Measurements from ENCODE around the gene XYLT2. TPM values are rescaled to one million over a fixed set of nuclear protein-coding genes. Genes with fewer than 3 reads are reported as not detected.

XYLT2 gene
- total and polyA plus RNA-seq, 2 of the 13 experiments (the other 11 are each of a cell fraction or from before 2014, with no cell fraction given): 17.0 to 22.1 TPM

- TF ChIP-seq EZH2 (conservative IDR thresholded peaks at IDR 0.05; ENCODE audit: low read depth, low read length) (no peak), RAD21 (CRISPR knock-in tag; IDR thresholded peaks at IDR 0.05) (no peak; the same call in 1 of the 2 replicates), ZNF777 (CRISPR knock-in tag; IDR thresholded peaks at IDR 0.05) (no peak), PRMT3 (CRISPR knock-in tag; IDR thresholded peaks at IDR 0.05; ENCODE audit: borderline replicate concordance, low read depth) (no peak), AGO2 (optimal IDR thresholded peaks at IDR 0.05; ENCODE audit: low read depth, low read length) (peak; percentile 81), SRSF4 (IDR thresholded peaks at IDR 0.05; ENCODE audit: low read depth, low read length, poor library complexity, severe bottlenecking) (peak; percentile 81), FOXP1 (IDR thresholded peaks at IDR 0.05) (no peak), FOXP1 (CRISPR knock-in tag; IDR thresholded peaks at IDR 0.05) (no peak), CCAR2 (optimal IDR thresholded peaks at IDR 0.05; ENCODE audit: low read depth, low read length) (no peak), KDM6A (CRISPR knock-in tag; IDR thresholded peaks at IDR 0.05; ENCODE audit: low read depth) (no peak), ZNF343 (CRISPR knock-in tag; IDR thresholded peaks at IDR 0.05) (no peak), ZFP90 (CRISPR knock-in tag; IDR thresholded peaks at IDR 0.05; ENCODE audit: borderline replicate concordance) (no peak), ZNF264 (CRISPR knock-in tag; IDR thresholded peaks at IDR 0.05) (no peak), NFE2L1 (CRISPR knock-in tag; IDR thresholded peaks at IDR 0.05; ENCODE audit: borderline replicate concordance) (no peak), IKZF4 (CRISPR knock-in tag; IDR thresholded peaks at IDR 0.05; ENCODE audit: borderline replicate concordance, low read depth, not compliant biosample characterization) (no peak), ZNF768 (CRISPR knock-in tag; IDR thresholded peaks at IDR 0.05) (0 out of 2 replicates have a peak, but pooled peaks have one; percentile 16), PRDM15 (CRISPR knock-in tag; IDR thresholded peaks at IDR 0.05) (no peak), RBM22 (optimal IDR thresholded peaks at IDR 0.05; ENCODE audit: low read length) (peak; percentile 93), ATF7-NPFF (CRISPR knock-in tag; IDR thresholded peaks at IDR 0.05; ENCODE audit: low read depth) (no peak), ATF4 (CRISPR knock-in tag; IDR thresholded peaks at IDR 0.05) (0 out of 4 replicates have a peak, but pooled peaks of 1 of the 2 experiments have one; percentile 10), KDM2A (CRISPR knock-in tag; IDR thresholded peaks at IDR 0.05; ENCODE audit: borderline replicate concordance, low read depth) (peak; percentile 47; the same call in 1 of the 2 replicates), SP4 (CRISPR knock-in tag; IDR thresholded peaks at IDR 0.05) (peak; percentile 25; the same call in 1 of the 2 replicates)
- TF ChIP-seq, protein P1, sequence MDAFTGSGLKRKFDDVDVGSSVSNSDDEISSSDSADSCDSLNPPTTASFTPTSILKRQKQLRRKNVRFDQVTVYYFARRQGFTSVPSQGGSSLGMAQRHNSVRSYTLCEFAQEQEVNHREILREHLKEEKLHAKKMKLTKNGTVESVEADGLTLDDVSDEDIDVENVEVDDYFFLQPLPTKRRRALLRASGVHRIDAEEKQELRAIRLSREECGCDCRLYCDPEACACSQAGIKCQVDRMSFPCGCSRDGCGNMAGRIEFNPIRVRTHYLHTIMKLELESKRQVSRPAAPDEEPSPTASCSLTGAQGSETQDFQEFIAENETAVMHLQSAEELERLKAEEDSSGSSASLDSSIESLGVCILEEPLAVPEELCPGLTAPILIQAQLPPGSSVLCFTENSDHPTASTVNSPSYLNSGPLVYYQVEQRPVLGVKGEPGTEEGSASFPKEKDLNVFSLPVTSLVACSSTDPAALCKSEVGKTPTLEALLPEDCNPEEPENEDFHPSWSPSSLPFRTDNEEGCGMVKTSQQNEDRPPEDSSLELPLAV (CRISPR knock-in tag; conservative IDR thresholded peaks at IDR 0.05; ENCODE audit: low read depth): no peak
Observed at GRCh38 chr17:50380369-50381259, 34.7 kb downstream of the XYLT2 start (continued).

All from HepG2 (cell line).